Measurements from ENCODE around the gene PPARA.

Gene PPARA

DNA sequence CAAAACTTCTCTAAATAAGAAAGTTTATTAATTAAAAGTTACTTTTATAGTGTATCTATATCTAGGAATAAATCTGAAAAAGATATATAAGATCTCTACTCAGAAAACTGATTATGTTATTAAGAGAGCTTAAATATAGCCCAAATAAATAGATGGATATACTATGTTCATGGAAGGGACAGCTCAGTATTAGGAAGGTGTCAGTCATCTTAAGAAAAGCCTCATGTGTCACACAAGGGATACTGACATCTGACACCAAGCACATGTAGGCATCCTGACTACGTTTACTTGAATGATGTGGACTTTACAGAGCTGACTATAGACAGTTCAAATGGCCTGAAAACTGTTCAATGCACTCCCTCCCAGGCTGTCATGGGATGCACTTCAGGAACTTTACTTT is 19.3 kb downstream of the PPARA start:
- no peak for DNase-seq (ENCODE audit: low read depth)
- peaks cover 35% of the 10 kb centered on the region for H3K4me1 ChIP-seq (ENCODE audit: control insufficient read depth, insufficient read depth, low read length)
- H3K4me3 ChIP-seq (ENCODE audit: low read length) = no peak overlapping the region
- H3K36me3 ChIP-seq (ENCODE audit: control insufficient read depth, insufficient read depth, low read length, severe bottlenecking) = peaks cover 6% of the 10 kb centered on the region
- no peaks in the 10 kb centered on the region for H3K9me3 ChIP-seq (ENCODE audit: control insufficient read depth, low read length)
- no peak overlapping the region for H3K9ac ChIP-seq (ENCODE audit: low read length)
- H3K27me3 ChIP-seq (replicated peaks; ENCODE audit: control insufficient read depth, insufficient read depth, low read length) = no peaks in the 10 kb centered on the region

DNA sequence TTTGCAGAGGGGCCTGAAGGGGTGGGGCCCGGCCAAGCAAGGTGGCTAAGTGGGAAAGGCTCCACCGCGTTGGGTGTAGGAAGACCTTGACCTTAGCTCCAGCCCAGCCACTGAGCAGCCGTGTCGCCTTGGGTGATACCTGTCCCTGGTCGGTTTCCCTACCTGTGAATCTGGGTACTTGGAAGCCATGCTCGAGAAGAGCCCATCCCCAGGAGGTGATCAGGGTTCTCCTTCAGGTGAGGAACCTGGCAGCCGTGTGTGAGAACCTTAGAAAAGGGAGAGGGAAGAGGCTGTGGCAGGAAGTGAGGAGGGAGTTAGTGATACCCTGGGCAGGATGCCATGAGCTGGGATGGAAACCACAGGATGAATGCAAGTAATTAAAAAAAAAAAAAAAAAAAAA is 21.6 kb downstream of the PPARA start:
- Histone ChIP-seq H3K4me3 (ENCODE audit: low read length) (no peak overlapping the region), H3K9ac (ENCODE audit: low read length) (no peak overlapping the region), H3K36me3 (ENCODE audit: control insufficient read depth, insufficient read depth, low read length, severe bottlenecking) (no peaks in the 10 kb centered on the region), H3K4me1 (ENCODE audit: control insufficient read depth, insufficient read depth, low read length) (peaks cover 41% of the 10 kb centered on the region), H3K9me3 (ENCODE audit: control insufficient read depth, low read length) (no peaks in the 10 kb centered on the region), H3K27me3 (replicated peaks; ENCODE audit: control insufficient read depth, insufficient read depth, low read length) (no peaks in the 10 kb centered on the region)
- peak; percentile 28 for DNase-seq (ENCODE audit: low read depth)

DNA sequence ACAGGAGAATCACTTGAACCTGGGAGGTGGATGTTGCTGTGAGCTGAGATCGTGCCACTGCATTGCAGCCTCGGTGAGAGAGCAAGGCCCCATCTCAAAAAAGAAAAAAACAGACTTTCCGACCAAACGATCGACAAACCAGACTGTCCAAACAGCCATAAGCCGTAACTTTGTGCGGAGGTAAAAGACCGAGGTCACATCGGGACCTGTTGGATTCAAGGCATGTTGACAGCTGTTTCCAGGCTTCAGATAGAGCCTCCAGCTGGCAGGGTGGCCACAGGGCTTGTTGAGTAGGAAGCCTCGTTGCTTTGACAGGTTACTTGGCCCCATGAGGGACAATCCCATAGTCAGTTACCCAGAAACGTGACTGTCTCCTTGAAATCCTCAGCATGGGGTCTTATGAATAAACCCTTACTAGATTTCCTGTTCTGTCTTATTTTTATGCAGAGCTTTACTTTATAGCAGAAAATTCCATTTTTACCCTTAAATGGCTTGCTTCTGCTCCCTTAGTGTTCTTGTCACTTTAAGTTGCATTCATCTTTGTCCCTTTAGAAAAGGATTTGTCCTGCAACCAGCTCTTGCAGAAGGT is 22.3 kb downstream of the PPARA start:
- DNase-seq (ENCODE audit: low read depth) = no peak

DNA sequence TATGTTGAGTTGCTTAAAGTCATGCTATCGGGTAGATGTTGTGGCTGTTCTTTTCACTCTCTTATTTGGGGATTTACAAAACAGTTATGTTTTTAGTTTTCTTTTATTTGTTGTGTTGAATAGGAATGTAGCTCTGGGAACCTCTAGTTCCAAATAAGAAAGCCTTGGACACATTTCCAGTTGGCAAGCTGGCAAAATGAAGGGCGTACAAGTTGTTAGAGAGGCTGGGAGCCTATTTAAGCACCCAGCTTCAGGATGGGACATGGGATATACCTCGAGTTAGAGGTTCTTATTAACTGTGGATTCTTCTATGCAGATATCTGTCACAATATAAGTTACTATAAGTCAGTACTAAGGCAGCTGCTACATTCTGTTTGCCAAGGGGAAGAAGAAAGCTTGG is 22.8 kb downstream of the PPARA start:
- Histone ChIP-seq H3K4me1 (ENCODE audit: control insufficient read depth, insufficient read depth, low read length) (peaks cover 41% of the 10 kb centered on the region), H3K9me3 (ENCODE audit: control insufficient read depth, low read length) (no peaks in the 10 kb centered on the region), H3K27me3 (replicated peaks; ENCODE audit: control insufficient read depth, insufficient read depth, low read length) (no peaks in the 10 kb centered on the region), H3K4me3 (ENCODE audit: low read length) (no peak overlapping the region), H3K36me3 (ENCODE audit: control insufficient read depth, insufficient read depth, low read length, severe bottlenecking) (peaks cover 10% of the 10 kb centered on the region), H3K9ac (ENCODE audit: low read length) (no peak overlapping the region)
- DNase-seq (ENCODE audit: low read depth) = no peak

More for the DNA sequence above, 22.3 kb downstream of the PPARA start:
- H3K27me3 ChIP-seq (replicated peaks; ENCODE audit: control insufficient read depth, insufficient read depth, low read length) = no peaks in the 10 kb centered on the region
- H3K4me3 ChIP-seq (ENCODE audit: low read length) = no peak overlapping the region
- peaks cover 5% of the 10 kb centered on the region for H3K36me3 ChIP-seq (ENCODE audit: control insufficient read depth, insufficient read depth, low read length, severe bottlenecking)
- H3K9ac ChIP-seq (ENCODE audit: low read length) = no peak overlapping the region
- H3K4me1 ChIP-seq (ENCODE audit: control insufficient read depth, insufficient read depth, low read length) = peaks cover 41% of the 10 kb centered on the region
- H3K9me3 ChIP-seq (ENCODE audit: control insufficient read depth, low read length) = no peaks in the 10 kb centered on the region

DNA sequence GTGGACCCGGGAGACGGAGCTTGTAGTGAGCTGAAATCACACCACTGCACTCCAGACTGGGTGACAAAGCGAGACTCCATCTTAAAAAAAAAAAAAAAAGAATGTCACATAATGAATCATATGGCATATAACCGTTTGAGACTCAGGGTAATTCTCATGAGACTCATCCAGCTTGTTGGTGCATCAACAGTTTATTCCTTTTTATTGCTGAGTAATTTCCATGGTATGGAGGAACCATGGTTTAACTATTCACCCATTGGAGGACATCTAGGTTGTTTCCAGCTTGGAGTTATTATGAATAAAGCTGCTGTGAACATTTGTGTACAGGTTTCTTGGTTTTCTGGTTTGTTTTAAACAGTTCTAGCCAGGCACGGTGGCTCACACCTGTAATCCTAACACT is 25.3 kb downstream of the PPARA start:
- Histone ChIP-seq H3K27me3 (replicated peaks; ENCODE audit: control insufficient read depth, insufficient read depth, low read length) (no peaks in the 10 kb centered on the region), H3K4me1 (ENCODE audit: control insufficient read depth, insufficient read depth, low read length) (peaks cover 41% of the 10 kb centered on the region), H3K36me3 (ENCODE audit: control insufficient read depth, insufficient read depth, low read length, severe bottlenecking) (peaks cover 35% of the 10 kb centered on the region), H3K9me3 (ENCODE audit: control insufficient read depth, low read length) (peaks cover 4% of the 10 kb centered on the region), H3K4me3 (ENCODE audit: low read length) (no peak overlapping the region), H3K9ac (ENCODE audit: low read length) (no peak overlapping the region)
- DNase-seq (ENCODE audit: low read depth) = peak; percentile 39

DNA sequence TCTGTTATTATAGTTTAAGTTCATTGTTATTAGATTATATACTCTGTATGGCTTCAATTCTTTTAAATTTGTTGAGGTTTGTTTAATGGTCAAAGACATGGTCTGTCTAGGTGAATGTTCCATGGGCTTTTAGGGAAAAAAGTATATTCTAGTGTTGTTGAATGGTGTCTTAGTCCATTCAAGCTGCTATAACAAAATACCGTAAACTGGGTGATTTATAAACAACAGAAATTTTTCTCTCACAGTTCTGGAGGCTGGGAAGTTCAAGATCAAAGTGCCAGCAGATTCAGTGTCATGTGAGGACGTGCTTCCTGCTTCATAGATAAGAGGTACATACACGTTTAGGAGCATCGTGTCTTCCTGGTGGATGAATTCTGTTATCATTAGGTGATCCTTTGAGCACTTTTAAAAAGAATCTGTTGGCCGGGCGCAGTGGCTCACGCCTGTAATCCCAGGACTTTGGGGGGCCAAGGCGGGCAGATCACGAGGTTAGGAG is 26.2 kb downstream of the PPARA start:
- Histone ChIP-seq H3K27me3 (replicated peaks; ENCODE audit: control insufficient read depth, insufficient read depth, low read length) (no peaks in the 10 kb centered on the region), H3K9me3 (ENCODE audit: control insufficient read depth, low read length) (peaks cover 9% of the 10 kb centered on the region), H3K4me3 (ENCODE audit: low read length) (no peak overlapping the region), H3K36me3 (ENCODE audit: control insufficient read depth, insufficient read depth, low read length, severe bottlenecking) (peaks cover 42% of the 10 kb centered on the region), H3K9ac (ENCODE audit: low read length) (no peak overlapping the region), H3K4me1 (ENCODE audit: control insufficient read depth, insufficient read depth, low read length) (peaks cover 32% of the 10 kb centered on the region)
- DNase-seq (ENCODE audit: low read depth) = no peak

DNA sequence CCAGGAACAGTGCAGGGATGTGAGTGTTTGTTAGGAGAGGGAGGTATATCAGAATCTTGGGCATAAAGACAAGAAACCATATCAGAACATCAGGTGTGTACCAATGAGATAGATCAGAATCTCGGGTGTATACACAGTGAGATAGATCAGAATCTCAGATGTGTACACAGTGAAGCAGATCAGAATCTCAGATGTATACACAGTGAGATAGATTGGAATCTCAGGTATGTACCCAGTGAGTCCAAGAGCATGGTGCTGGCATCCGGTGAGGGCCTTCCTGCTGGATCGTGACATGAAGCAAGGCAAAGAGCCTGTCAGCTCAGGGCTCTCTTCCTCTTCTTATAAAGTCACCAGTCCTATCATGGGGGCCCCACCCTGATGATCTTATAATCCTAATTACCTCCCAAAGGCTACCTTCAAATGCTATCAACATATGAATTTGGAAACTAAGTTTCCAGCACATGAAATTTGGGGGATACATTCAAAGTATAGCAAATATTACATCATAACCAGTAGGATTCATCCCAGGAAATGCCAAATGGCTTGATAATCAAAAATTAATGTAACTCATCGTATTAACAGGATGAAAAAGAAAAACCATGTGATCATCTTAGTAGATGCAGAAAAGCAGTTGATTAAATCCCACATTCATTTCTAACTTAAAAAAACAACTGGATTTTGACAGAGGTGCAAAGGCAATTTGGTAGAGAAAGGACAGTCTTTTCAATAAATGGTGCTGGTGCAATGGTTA is 28.6 kb downstream of the PPARA start:
- Histone ChIP-seq H3K9me3 (ENCODE audit: control insufficient read depth, low read length) (peaks cover 9% of the 10 kb centered on the region), H3K4me1 (ENCODE audit: control insufficient read depth, insufficient read depth, low read length) (peaks cover 9% of the 10 kb centered on the region), H3K27me3 (replicated peaks; ENCODE audit: control insufficient read depth, insufficient read depth, low read length) (no peaks in the 10 kb centered on the region), H3K36me3 (ENCODE audit: control insufficient read depth, insufficient read depth, low read length, severe bottlenecking) (peaks cover 56% of the 10 kb centered on the region), H3K9ac (ENCODE audit: low read length) (no peak overlapping the region), H3K4me3 (ENCODE audit: low read length) (no peak overlapping the region)
- DNase-seq (ENCODE audit: low read depth) = no peak

DNA sequence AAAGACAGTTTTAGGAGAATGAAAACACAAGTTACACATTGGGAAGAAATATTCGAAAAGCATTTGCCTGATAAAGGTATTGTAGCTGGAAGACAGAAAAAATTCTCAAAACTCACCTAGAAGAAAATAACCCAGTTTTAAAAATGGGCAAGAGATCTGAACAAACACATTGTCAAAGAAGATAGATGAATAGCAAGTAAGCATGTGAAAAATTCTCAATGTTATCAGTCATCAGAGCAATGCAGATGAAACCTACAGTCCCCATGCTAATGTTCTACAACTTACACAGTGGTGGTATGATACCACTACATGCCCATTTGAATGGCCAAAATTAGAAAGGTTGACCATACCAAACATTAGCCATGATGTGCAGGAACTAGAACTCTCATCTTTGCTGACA is 29.4 kb downstream of the PPARA start:
- Histone ChIP-seq H3K36me3 (ENCODE audit: control insufficient read depth, insufficient read depth, low read length, severe bottlenecking) (peaks cover 64% of the 10 kb centered on the region), H3K4me3 (ENCODE audit: low read length) (no peak overlapping the region), H3K27me3 (replicated peaks; ENCODE audit: control insufficient read depth, insufficient read depth, low read length) (no peaks in the 10 kb centered on the region), H3K9ac (ENCODE audit: low read length) (no peak overlapping the region), H3K4me1 (ENCODE audit: control insufficient read depth, insufficient read depth, low read length) (peaks cover 6% of the 10 kb centered on the region), H3K9me3 (ENCODE audit: control insufficient read depth, low read length) (peaks cover 9% of the 10 kb centered on the region)
- no peak for DNase-seq (ENCODE audit: low read depth)

DNA sequence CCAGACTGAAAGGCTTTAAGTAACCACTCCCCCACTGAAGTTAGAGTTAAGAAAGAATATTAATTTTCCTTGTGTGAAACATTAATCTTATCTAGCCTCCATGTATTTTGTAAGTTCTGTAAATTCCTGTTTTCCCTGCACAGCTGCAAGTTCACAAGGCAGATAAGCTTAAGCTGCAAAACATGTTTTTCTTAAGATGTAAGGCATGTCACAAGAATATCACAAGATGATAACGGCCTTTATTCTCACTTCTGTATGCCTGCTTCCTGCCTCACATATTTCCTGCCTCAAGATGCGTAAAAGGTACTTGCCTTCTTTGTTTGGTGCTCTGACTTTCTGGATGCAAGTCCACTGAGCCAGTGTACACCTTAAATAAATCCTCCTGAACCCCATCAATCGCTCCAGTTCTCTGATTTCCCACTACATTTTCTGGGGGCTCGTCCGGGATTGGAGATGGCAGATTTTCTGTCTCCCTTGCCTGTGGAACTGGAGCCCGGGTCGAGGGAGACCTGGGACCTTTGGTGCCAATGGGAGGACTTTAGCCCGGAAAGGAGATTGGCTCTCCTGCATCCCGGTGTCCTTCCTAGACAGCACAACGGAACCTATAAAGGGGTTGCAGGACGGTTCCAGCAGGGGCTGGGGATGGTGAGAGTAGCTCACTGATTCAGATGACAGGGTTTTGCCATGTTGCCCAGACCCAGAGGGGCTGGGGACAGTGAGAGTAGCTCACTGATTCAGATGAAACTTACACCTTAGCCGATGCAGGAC is 30.2 kb downstream of the PPARA start:
- H3K36me3 ChIP-seq (ENCODE audit: control insufficient read depth, insufficient read depth, low read length, severe bottlenecking) = peaks cover 67% of the 10 kb centered on the region
- no peak overlapping the region for H3K4me3 ChIP-seq (ENCODE audit: low read length)
- H3K9me3 ChIP-seq (ENCODE audit: control insufficient read depth, low read length) = peaks cover 9% of the 10 kb centered on the region
- H3K4me1 ChIP-seq (ENCODE audit: control insufficient read depth, insufficient read depth, low read length) = peaks cover 5% of the 10 kb centered on the region
- no peak overlapping the region for H3K9ac ChIP-seq (ENCODE audit: low read length)
- DNase-seq (ENCODE audit: low read depth) = peak; percentile 9
- H3K27me3 ChIP-seq (replicated peaks; ENCODE audit: control insufficient read depth, insufficient read depth, low read length) = no peaks in the 10 kb centered on the region

DNA sequence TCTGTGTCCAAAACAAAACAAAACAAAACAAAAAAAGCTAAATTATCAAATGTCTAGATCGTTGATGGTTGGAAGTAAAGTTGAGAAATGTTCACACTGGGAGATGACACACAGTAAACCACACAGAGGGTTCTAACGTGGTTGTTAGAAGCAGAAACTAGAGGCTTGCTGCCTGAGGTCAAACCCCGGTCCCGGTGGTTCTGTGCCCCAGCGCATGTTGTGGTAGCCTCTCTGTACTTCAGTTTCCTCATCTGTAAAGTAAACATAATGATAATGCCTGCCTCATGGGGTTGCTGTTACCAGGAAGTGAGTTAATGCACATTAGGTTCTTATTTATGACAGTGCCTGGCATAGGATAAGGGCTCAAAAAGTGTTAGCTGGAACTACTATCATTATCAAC is 33.4 kb downstream of the PPARA start:
- Histone ChIP-seq H3K9me3 (ENCODE audit: control insufficient read depth, low read length) (peaks cover 9% of the 10 kb centered on the region), H3K27me3 (replicated peaks; ENCODE audit: control insufficient read depth, insufficient read depth, low read length) (no peaks in the 10 kb centered on the region), H3K4me3 (ENCODE audit: low read length) (no peak overlapping the region), H3K36me3 (ENCODE audit: control insufficient read depth, insufficient read depth, low read length, severe bottlenecking) (peaks cover 69% of the 10 kb centered on the region), H3K4me1 (ENCODE audit: control insufficient read depth, insufficient read depth, low read length) (no peaks in the 10 kb centered on the region), H3K9ac (ENCODE audit: low read length) (no peak overlapping the region)
- no peak for DNase-seq (ENCODE audit: low read depth)

DNA sequence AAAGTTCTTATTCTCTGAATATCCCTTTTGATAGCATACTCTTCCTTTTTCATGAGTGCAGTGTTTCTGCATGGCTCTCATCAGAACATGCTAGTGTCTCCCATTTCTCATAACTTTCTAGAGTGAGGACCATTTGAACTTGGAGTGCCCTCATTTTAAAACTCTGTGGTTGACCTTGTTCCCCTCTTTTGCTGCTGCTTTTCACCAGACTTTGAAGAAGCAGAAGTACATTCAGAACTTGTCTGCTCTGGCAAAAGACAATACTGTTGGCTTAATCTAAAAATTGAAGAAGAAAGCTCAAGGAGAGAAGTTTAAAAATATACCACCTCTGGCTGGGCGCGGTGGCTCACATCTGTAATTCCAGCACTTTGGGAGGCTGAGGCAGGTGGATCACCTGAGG is 35.0 kb downstream of the PPARA start:
- Histone ChIP-seq H3K4me3 (ENCODE audit: low read length) (no peak overlapping the region), H3K4me1 (ENCODE audit: control insufficient read depth, insufficient read depth, low read length) (no peaks in the 10 kb centered on the region), H3K27me3 (replicated peaks; ENCODE audit: control insufficient read depth, insufficient read depth, low read length) (no peaks in the 10 kb centered on the region), H3K9me3 (ENCODE audit: control insufficient read depth, low read length) (peaks cover 8% of the 10 kb centered on the region), H3K36me3 (ENCODE audit: control insufficient read depth, insufficient read depth, low read length, severe bottlenecking) (peaks cover 63% of the 10 kb centered on the region), H3K9ac (ENCODE audit: low read length) (no peak overlapping the region)
- DNase-seq (ENCODE audit: low read depth) = no peak
